Gastrocnemius medialis (tissue), 4 donors: ENCODE measurements around the gene SLC26A8. TPM values are rescaled to one million over a fixed set of nuclear protein-coding genes. Genes with fewer than 3 reads are reported as not detected.
A peak's percentile ranks its signal among the peaks of the same experiment; 100 is the strongest.

Source experiments
- ATAC-seq, 2 donors: fragments of 150-250 bp; one replicate each; pipeline ENCODE4 v1.9.1; 2016
- DNase-seq, 2 donors: peaks; one replicate each; pipeline ENCODE4 v3.0.0-alpha.2; 2019
- H3K27ac ChIP-seq, 4 donors: fragments of 200-600 bp; sonication (generic); 1 replicate in 1 of 4; 2 replicates in 3 of 4; pipeline ENCODE4 v1.5.1; 2016 to 2018; ENCODE audit warnings: mild to moderate bottlenecking in 2 of 4, moderate library complexity in 1 of 4
- H3K27me3 ChIP-seq, 3 donors: fragments of 200-600 bp; sonication (generic) in 2 of 3; 1 replicate in 1 of 3; 2 replicates in 2 of 3; pipeline versions ENCODE4 v1.5.1 to v1.6.0; 2016 to 2019; ENCODE audit warnings: mild to moderate bottlenecking in 1 of 3, moderate library complexity in 1 of 3
- H3K36me3 ChIP-seq, 2 donors: fragments of 200-600 bp; sonication (generic) in 1 of 2; one replicate each; pipeline ENCODE4 v1.5.1; 2017 to 2018
- H3K4me1 ChIP-seq, 2 donors: fragments of 200-600 bp; sonication (generic) in 1 of 2; one replicate each; pipeline ENCODE4 v1.5.1; 2016 to 2017; ENCODE audit warnings: mild to moderate bottlenecking in 2 of 2
- H3K4me3 ChIP-seq, 4 donors: fragments of 200-600 bp; sonication (generic) in 3 of 4; 1 replicate in 1 of 4; 2 replicates in 3 of 4; pipeline ENCODE4 v1.5.1; 2016 to 2019; ENCODE audit warnings: mild to moderate bottlenecking in 2 of 4
- H3K9me3 ChIP-seq, 3 donors: fragments of 200-600 bp; sonication (generic) in 2 of 3; 1 replicate in 1 of 3; 2 replicates in 2 of 3; pipeline ENCODE4 v1.5.1; 2016 to 2019
- POLR2A ChIP-seq, 2 donors: fragments of 450-650 bp; IDR thresholded peaks; one replicate each; pipeline ENCODE4 v1.6.1; 2017; ENCODE audit warnings: antibody characterized with exemption in 2 of 2, mild to moderate bottlenecking in 2 of 2, moderate library complexity in 2 of 2
- in situ Hi-C, 4 donors: fragments of 200-750 bp; cut with MboI; loops; one replicate each; pipeline versions ENCODE4 v1.15.0 to v1.8.0; 2017; ENCODE audit warnings: low sequenced_read_pairs in 4 of 4
- intact Hi-C: fragments of 100-400 bp; cut with DNase I; formaldehyde crosslinking; loops from one replicate; pipeline ENCODE4 v1.15.1; 2023; ENCODE audit warnings: low total_unique reads
- total RNA-seq, 4 donors: library from RNA; depleted of rRNA; stranded (reverse); fragments of >200 nt; gene quantifications; one replicate each; pipeline versions ENCODE4 v1.1.0 to v1.2.3, GENCODE V29; 2016
- TF ChIP-seq, protein P1 (sequence below), 5 experiments: fragments of 450-650 bp in 3 of 5; fragments of 200-600 bp in 2 of 5; sonication (generic) in 2 of 5; IDR thresholded peaks in 4 of 5; conservative IDR thresholded peaks in 1 of 5; 1 replicate in 4 of 5; 2 replicates in 1 of 5; pipeline ENCODE4 v1.5.1; 2016 to 2019; ENCODE audit warnings: antibody characterized with exemption in 5 of 5, mild to moderate bottlenecking in 3 of 5, moderate library complexity in 3 of 5

SLC26A8 gene
- total RNA-seq, 4 donors from 2014 or later = 0.11 TPM; not detected in 3

DNA sequence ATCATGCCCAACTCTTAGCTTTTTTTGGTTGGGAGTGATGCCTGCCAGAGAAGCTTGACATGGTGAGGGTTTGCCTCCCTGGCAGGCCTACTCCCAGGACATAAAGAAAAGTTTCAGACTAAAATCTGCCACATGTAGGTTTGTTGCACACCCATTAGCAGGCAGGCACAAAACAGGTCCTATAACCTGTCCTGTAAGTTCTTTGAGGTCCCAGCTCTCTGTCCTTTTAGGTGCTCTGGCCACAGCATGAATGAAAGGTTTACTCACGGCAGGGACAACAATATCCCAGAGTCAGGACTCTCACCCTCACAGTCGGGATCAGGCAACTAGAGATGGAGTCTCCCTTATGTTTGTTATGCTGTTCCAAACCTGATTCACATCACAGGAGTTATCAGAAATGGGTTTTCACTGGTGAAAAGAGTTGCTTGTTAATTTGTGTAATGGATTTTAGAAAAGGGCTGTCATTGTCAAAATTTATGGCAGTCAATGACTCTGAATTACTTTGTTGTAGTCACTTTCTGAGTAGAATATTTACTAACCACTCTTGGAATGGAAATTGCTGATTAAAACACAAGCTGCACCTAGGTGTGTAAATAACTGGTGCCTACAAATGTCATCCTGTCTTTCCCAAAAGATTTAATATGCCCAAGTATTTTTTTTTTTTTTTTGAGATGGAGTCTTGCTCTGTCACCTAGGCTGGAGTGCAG lies 97.8 kb downstream of the SLC26A8 start:
- H3K36me3 ChIP-seq = no peaks in the 10 kb centered on the region
- in situ Hi-C loops = no loop called here
- no peak for DNase-seq
- H3K9me3 ChIP-seq = no peaks in the 10 kb centered on the region
- no peak for ATAC-seq
- TF ChIP-seq POLR2A (IDR thresholded peaks at IDR 0.05) = no peak
- TF ChIP-seq, protein P1, sequence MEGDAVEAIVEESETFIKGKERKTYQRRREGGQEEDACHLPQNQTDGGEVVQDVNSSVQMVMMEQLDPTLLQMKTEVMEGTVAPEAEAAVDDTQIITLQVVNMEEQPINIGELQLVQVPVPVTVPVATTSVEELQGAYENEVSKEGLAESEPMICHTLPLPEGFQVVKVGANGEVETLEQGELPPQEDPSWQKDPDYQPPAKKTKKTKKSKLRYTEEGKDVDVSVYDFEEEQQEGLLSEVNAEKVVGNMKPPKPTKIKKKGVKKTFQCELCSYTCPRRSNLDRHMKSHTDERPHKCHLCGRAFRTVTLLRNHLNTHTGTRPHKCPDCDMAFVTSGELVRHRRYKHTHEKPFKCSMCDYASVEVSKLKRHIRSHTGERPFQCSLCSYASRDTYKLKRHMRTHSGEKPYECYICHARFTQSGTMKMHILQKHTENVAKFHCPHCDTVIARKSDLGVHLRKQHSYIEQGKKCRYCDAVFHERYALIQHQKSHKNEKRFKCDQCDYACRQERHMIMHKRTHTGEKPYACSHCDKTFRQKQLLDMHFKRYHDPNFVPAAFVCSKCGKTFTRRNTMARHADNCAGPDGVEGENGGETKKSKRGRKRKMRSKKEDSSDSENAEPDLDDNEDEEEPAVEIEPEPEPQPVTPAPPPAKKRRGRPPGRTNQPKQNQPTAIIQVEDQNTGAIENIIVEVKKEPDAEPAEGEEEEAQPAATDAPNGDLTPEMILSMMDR (IDR thresholded peaks at IDR 0.05 in 4 of 5, conservative IDR thresholded peaks at IDR 0.05 in 1 of 5) = no peak
- no peak overlapping the region for H3K27ac ChIP-seq
- H3K4me3 ChIP-seq = no peak overlapping the region
- no peaks in the 10 kb centered on the region for H3K27me3 ChIP-seq
- intact Hi-C loops = loop anchor here (10.0 kb wide), 1 partner anchor 168 kb away; no protein-coding TSS in a partner anchor
- peaks cover 8 to 9% of the 10 kb centered on the region in 2 donors for H3K4me1 ChIP-seq

DNA sequence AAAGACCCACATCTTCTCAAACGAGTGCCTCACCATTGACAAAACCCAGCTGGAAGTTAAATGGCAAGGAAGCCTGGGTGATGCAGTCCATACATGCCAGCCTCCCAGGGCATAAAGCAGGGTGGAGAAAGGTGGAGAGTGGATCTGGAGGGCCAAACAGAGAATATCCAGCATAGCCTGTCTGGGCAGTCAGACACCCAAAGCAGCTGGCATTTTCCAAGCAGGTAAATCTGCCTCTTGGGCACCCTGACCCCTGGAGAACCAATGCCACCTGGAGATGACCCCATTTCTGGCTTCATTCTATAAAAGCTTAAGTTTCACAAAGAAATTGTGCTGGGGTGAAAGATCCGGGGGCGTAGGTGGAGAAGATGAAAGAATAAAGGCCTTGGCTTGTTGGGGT lies 98.5 kb downstream of the SLC26A8 start:
- intact Hi-C loops = loop anchor here (10.0 kb wide), 1 partner anchor 169 kb away; no protein-coding TSS in a partner anchor
- Histone ChIP-seq H3K27ac (no peak overlapping the region), H3K36me3 (no peaks in the 10 kb centered on the region), H3K4me1 (peaks cover 9 to 10% of the 10 kb centered on the region in 2 donors), H3K9me3 (no peaks in the 10 kb centered on the region), H3K27me3 (no peaks in the 10 kb centered on the region), H3K4me3 (no peak overlapping the region)
- in situ Hi-C loops = no loop called here
- TF ChIP-seq POLR2A (IDR thresholded peaks at IDR 0.05) = no peak
- TF ChIP-seq, protein P1 (IDR thresholded peaks at IDR 0.05 in 4 of 5, conservative IDR thresholded peaks at IDR 0.05 in 1 of 5) = no peak
- no peak for DNase-seq
- no peak for ATAC-seq

DNA sequence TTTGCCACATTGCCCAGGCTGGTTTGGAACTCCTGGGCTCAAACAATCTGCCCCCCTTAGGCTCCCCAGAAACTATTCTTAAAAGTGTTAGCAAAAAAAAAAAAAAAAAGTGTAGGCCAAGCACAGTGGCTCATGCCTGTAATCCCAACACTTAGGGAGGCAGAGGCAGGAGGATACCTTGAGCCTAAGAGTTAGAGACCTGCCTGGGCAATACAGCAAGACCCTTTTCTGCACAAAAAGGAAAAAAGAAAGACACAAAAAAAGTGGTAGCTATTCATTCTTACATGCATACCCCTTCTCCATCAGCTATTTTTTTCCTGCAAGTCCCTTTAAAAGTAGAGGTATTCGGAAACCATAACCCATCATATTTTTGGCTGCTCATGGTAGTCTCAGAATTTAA lies 100.3 kb downstream of the SLC26A8 start:
- in situ Hi-C loops (no loop called here), intact Hi-C loops (loop anchor here (5.0 to 10.0 kb wide), 2 partner anchors 103 to 171 kb away; partner anchors contain the start of gene MAPK14)
- H3K36me3 ChIP-seq = no peaks in the 10 kb centered on the region
- H3K4me3 ChIP-seq = no peak overlapping the region
- H3K27ac ChIP-seq = no peak overlapping the region
- H3K9me3 ChIP-seq = no peaks in the 10 kb centered on the region
- peaks cover 14 to 18% of the 10 kb centered on the region in 2 donors for H3K4me1 ChIP-seq
- no peak for DNase-seq
- H3K27me3 ChIP-seq = no peaks in the 10 kb centered on the region
- no peak for ATAC-seq
- TF ChIP-seq, protein P1 (IDR thresholded peaks at IDR 0.05 in 4 of 5, conservative IDR thresholded peaks at IDR 0.05 in 1 of 5) = no peak
- no peak for TF ChIP-seq POLR2A (IDR thresholded peaks at IDR 0.05)

DNA sequence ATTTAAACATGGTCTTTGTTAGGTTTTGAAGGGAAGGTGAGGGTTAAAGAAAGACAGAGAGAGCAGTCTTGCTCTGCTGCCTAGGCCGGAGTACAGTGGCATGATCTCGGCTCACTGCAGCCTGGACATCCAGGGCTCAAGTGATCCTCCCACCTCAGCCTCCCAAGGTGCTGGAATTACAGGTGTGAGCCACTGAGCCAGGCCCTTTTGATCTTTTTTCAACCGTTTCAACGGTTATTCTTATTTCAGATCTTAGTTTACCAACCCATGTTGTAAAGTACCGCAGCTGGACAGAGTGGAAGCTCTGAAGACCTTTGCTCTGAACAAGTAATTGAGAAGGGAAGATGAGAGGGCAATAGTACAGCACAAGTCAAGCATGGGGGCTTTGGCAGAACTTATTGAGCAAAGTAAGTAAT lies 102.3 kb downstream of the SLC26A8 start:
- ATAC-seq = no peak
- H3K27me3 ChIP-seq = no peaks in the 10 kb centered on the region
- no peak for DNase-seq
- in situ Hi-C loops (no loop called here), intact Hi-C loops (loop anchor here (5.0 to 10.0 kb wide), 2 partner anchors 105 to 173 kb away; partner anchors contain the start of gene MAPK14)
- peaks cover 21 to 22% of the 10 kb centered on the region in 2 donors for H3K4me1 ChIP-seq
- peak overlapping the region in 3 of 4 donors; percentile 62 to 85 (median 71) for H3K4me3 ChIP-seq
- H3K36me3 ChIP-seq = no peaks in the 10 kb centered on the region
- H3K9me3 ChIP-seq = no peaks in the 10 kb centered on the region
- no peak for TF ChIP-seq POLR2A (IDR thresholded peaks at IDR 0.05)
- TF ChIP-seq, protein P1 (IDR thresholded peaks at IDR 0.05 in 4 of 5, conservative IDR thresholded peaks at IDR 0.05 in 1 of 5) = no peak
- H3K27ac ChIP-seq = peak overlapping the region in 3 of 4 donors; percentile 79 to 90 (median 79)
